ENCODE measurements around the gene C2CD4C.
A peak's percentile ranks its signal among the peaks of the same experiment; 100 is the strongest.
"Not testable (repeated sequence)": the region's sequence is repeated elsewhere in the genome, so short reads cannot be mapped to it uniquely, and the experiment has no call there.

C2CD4C gene

GRCh38 chr19:408902-409515 lies at the start of gene C2CD4C:
Gene C2CD4C, minus strand, starts transcription at chr19:409147. Its CDS starts 786 bp downstream, at chr19:408361.
- intact Hi-C loops (cut with DNase I) = no loop called here
- peak in 6 of 10 donors; percentile 8 to 91 (median 63) for DNase-seq

GRCh38 chr19:458091-459042 lies 49.4 kb upstream of the C2CD4C start:
- intact Hi-C loops (cut with DNase I) = no loop called here
- DNase-seq = peak in 2 of 10 donors; percentile 62 to 72

- intact Hi-C loops (cut with DNase I) = no loop called here
- DNase-seq = peak in 2 of 10 donors; percentile 29 to 67
Observed at GRCh38 chr19:457636-458035, 48.7 kb upstream of the C2CD4C start.

GRCh38 chr19:456547-457110 lies 47.7 kb upstream of the C2CD4C start:
- peak in 2 of 10 donors; percentile 25 to 75 for DNase-seq
- intact Hi-C loops (cut with DNase I) = no loop called here

GRCh38 chr19:455851-456546 lies 47.1 kb upstream of the C2CD4C start:
- intact Hi-C loops (cut with DNase I) = no loop called here
- DNase-seq = peak in 2 of 10 donors; percentile 68 to 69

GRCh38 chr19:455031-455705 lies 46.2 kb upstream of the C2CD4C start:
- intact Hi-C loops (cut with DNase I) = no loop called here
- peak in 1 of 10 donors; percentile 60 for DNase-seq

- intact Hi-C loops (cut with DNase I) = no loop called here
- DNase-seq = peak in 2 of 10 donors; percentile 50 to 55
Observed at GRCh38 chr19:453606-454005, 44.7 kb upstream of the C2CD4C start.

- DNase-seq = peak in 2 of 10 donors; percentile 61 to 69
Observed at GRCh38 chr19:452829-453228, 43.9 kb upstream of the C2CD4C start.

GRCh38 chr19:450912-451481 lies 42.0 kb upstream of the C2CD4C start:
- intact Hi-C loops (cut with DNase I) = not testable (repeated sequence)
- peak in 1 of 10 donors; percentile 13 for DNase-seq

More at GRCh38 chr19:452829-453228, 43.9 kb upstream of the C2CD4C start:
- intact Hi-C loops (cut with DNase I) = no loop called here

- peak in 1 of 10 donors; percentile 58 for DNase-seq
- intact Hi-C loops (cut with DNase I) = no loop called here
Observed at GRCh38 chr19:449916-450315, 41.0 kb upstream of the C2CD4C start.

GRCh38 chr19:447816-448560 lies 39.0 kb upstream of the C2CD4C start:
- peak in 2 of 10 donors; percentile 40 to 69 for DNase-seq
- intact Hi-C loops (cut with DNase I) = no loop called here

- intact Hi-C loops (cut with DNase I) = no loop called here
- DNase-seq = peak in 1 of 10 donors; percentile 54
Observed at GRCh38 chr19:447064-447426, 38.1 kb upstream of the C2CD4C start.

GRCh38 chr19:444677-445210 lies 35.8 kb upstream of the C2CD4C start:
- intact Hi-C loops (cut with DNase I) = no loop called here
- peak in 1 of 10 donors; percentile 77 for DNase-seq

GRCh38 chr19:443005-443404 lies 34.1 kb upstream of the C2CD4C start:
- intact Hi-C loops (cut with DNase I) = no loop called here
- peak in 1 of 10 donors; percentile 5 for DNase-seq

GRCh38 chr19:442085-442484 lies 33.1 kb upstream of the C2CD4C start:
- intact Hi-C loops (cut with DNase I) = no loop called here
- peak in 1 of 10 donors; percentile 9 for DNase-seq

GRCh38 chr19:441213-441836 lies 32.4 kb upstream of the C2CD4C start:
- intact Hi-C loops (cut with DNase I) = no loop called here
- DNase-seq = peak in 3 of 10 donors; percentile 63 to 86 (median 66)

- intact Hi-C loops (cut with DNase I) = no loop called here
Observed at GRCh38 chr19:440391-441212, 31.7 kb upstream of the C2CD4C start.

More at GRCh38 chr19:440391-441212, 31.7 kb upstream of the C2CD4C start:
- peak in 2 of 10 donors; percentile 52 to 79 for DNase-seq
